Measurements from ENCODE around the gene BRIP1.
A peak's percentile ranks its signal among the peaks of the same experiment; 100 is the strongest.
"Not testable (repeated sequence)": the region's sequence is repeated elsewhere in the genome, so short reads cannot be mapped to it uniquely, and the experiment has no call there.

The BRIP1 gene

GRCh38 chr17:61831099-61831498, 32.2 kb downstream of the BRIP1 start:
- DNase-seq (ENCODE audit: low spot score): no peak
- no peak for FAIRE-seq

- DNase-seq (ENCODE audit: low spot score): no peak
- FAIRE-seq: no peak
Observed at GRCh38 chr17:61828694-61829093, 34.6 kb downstream of the BRIP1 start.

GRCh38 chr17:61827649-61828395, 35.5 kb downstream of the BRIP1 start:
- no peak for DNase-seq (ENCODE audit: low spot score)
- FAIRE-seq: peak; percentile 48

GRCh38 chr17:61826866-61827265, 36.5 kb downstream of the BRIP1 start:
- not testable (repeated sequence) for FAIRE-seq; DNase-seq (ENCODE audit: low spot score)

DNA sequence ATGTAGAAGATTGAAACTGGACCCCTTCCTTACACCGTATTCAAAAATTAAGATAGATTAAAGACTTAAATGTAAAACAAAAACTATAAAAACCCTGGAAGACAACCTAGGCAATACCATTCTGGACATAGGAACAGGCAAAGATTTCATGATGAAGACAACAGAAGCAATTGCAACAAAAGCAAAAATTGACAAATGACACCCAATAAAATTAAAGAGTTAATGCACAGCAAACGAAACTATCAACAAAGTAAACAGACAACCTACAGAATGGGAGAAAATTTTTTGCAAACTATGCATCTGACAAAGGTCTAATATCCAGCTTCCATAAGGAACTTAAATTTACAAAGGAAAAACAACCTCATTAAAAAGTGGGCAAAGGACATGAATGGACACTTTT, 37.1 kb downstream of the BRIP1 start:
- not testable (repeated sequence) for DNase-seq (ENCODE audit: low spot score); FAIRE-seq

DNA sequence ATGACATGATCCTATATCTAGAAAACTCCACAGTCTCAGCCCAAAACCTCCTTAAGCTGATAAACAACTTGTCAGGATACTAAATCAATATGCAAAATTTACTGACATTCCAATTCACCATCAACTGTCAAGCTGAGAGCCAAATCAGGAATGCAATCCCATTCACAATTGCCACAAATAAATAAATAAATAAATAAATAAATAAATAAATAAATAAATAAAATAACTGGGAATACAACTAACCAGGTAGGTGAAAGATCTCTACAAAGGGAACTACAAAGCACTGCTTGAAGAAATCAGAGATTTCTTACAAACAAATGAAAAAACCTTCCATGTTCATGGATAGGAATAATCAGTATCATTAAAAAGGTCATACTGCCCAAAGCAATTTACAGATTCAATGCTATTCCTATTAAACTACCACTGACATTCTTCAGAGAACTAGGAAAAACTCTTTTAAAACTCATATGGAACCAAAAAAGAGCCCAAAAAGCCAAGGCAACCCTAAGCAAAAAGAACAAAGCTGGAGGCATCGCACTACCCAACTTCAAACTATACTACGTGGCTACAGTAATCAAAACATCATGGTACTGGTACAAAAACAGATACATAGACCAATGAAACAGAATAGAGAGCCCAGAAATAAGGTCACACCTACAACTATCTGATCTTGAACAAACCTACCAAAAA, 37.7 kb downstream of the BRIP1 start:
- FAIRE-seq (no peak), DNase-seq (ENCODE audit: low spot score) (no peak)

DNA sequence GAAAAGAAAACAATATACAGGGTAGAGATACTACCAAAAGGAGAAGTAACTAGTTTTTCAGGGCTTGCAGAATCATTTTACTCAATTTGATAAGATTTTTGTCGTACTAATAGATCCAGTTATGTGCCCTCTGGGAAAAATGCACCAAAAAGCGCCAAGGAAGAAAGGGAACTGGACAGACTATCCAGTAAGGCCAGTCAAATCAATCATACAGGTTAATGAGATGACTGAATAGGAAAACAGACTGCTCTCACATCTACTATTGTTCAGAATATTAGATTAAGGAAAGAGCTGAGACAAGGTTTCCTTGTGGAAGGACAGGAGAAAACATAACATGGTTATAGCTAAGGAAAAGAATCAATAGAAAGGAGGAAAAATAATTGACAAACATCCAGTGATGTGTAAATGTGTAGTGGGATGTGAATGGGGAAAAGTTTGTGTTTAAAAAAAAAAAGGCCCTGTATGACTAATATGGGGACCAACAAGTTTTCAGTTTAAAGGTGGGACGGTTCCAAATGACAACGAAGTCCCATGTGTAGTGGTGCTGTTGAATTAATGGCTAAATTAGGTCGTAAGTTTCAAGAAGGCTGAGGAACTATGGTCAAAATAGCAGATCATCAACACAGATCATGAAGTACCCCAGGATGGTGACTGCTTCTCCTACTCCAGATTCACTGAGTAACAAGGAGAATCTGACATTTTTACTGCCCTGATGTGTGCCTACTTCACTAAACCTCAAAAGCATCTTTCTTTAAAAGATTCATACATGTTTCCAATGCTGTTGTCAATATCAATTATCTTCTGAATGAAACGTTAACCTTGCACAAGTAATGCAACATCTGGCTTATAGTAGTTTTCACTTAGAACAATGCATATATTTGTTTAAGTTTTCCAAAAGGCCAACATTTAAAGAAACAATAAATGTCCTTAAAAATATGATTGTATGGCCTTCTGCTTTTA, 40.7 kb downstream of the BRIP1 start:
- no peak for FAIRE-seq
- DNase-seq (ENCODE audit: low spot score): no peak

DNA sequence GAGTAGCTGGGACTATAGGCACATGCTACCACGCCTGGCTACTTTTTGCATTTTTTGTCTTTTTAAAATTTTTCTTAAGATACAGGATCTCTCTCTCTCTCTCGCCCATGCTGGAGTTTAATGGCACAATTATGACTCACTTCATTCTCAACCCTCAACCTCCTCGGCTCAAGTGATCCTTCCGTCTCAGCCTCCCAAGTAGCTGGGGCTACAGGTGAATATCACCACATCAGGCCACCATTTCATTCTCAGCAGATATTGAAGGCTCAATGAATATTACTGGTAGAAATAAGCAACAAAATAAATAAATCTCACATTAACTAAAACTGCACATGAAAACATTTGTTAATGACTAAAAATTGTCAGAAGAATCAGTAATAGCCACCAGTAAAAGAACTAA, 41.7 kb downstream of the BRIP1 start:
- FAIRE-seq (no peak), DNase-seq (ENCODE audit: low spot score) (no peak)

DNA sequence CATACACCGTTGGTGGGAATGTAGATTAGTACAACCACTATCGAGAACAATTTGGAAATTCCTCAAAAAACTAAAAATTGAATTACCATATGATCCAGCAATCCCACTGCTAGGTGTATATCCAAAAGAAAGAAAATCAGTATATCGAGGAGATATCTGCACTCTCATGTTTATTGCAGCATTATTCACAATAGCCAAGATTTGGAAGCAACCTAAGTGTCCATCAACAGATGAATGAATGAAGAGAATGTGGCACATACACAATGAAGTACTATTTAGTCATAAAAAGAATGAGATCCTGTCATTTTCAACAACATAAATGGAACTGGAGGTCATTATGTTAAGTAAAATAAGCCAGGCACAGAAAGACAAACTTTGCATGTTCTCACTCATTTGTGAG, 44.1 kb downstream of the BRIP1 start:
- not testable (repeated sequence) for FAIRE-seq; DNase-seq (ENCODE audit: low spot score)

DNA sequence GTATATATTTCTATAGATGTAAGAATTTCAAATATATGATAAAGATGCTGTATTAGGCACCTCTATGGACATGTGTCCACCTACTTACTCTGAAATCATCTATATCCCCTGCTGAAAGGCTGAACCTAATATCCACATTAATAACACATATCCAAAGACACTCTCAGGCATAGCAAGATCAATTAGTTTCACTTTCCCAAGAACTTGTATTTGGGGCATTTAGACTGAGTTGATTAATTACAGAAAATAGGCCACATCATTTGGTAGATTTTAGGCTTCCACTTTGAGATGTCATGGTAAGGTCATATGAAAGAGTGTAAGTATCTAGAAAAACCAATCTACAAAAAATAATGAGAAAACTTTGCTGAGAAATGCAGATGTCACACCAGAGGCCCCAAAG, 45.1 kb downstream of the BRIP1 start:
- no peak for FAIRE-seq
- DNase-seq (ENCODE audit: low spot score): no peak

DNA sequence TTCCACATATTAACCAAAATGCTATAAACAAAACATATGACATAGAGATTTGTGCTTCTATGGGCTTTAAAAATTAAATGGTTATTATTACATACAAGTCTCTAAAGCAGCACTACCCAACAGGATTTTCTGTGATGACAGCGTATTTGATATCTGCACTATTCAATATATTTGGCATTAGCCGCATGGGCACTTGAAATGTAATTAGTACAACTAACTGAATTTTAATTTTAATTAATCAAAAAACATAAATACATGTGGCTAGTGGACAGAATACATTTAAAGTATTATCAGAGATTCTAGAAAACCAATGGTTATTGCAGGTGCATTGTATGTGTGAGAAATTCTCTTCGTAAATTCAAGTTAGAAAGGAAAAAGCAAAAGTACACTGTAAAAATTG, 45.9 kb downstream of the BRIP1 start:
- no peak for FAIRE-seq
- no peak for DNase-seq (ENCODE audit: low spot score)

DNA sequence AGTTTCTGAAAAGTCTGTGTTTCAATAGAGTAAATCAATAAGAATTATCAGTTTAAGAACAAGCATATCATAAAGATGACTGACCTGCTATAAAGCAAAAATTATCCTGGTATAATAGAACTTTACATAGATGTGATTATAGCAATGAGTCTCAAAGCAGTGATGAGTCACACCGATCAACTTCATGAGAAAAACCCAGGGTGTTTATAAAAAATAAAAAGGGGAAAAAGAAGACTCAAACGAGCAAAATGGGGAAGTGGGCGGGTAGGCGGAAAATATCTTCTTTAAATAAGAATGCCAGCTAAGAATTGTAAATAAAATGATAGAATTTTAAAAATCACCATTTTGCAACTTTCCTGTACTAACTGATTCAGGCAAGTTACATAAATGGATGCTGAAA, 46.8 kb downstream of the BRIP1 start:
- FAIRE-seq (no peak), DNase-seq (ENCODE audit: low spot score) (no peak)

- no peak for DNase-seq (ENCODE audit: low spot score)
- peak; percentile 32 for FAIRE-seq
Observed at GRCh38 chr17:61815863-61816503, 47.3 kb downstream of the BRIP1 start.

- DNase-seq (ENCODE audit: low spot score) (no peak), FAIRE-seq (no peak)
Observed at GRCh38 chr17:61814485-61814884, 48.8 kb downstream of the BRIP1 start.

DNA sequence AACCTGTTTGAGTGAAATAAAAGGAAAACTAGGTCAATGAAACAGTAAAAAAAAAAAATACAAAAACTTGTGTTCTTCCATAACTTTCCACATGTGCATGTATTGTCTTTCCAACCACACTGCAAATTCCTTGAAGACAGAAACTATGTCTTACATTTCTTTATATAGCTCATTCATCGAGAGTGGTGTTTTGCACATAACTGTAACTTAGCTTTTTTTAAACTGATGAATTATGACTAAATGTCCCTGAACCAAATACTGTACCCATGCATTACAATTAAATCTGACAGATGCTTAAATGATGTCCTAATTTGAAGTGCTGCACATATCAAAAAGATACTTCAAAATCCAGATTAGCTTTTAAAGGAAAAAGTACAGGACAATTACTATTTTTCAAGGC, 50.1 kb downstream of the BRIP1 start:
- DNase-seq (ENCODE audit: low spot score) (no peak), FAIRE-seq (peak; percentile 44)

DNA sequence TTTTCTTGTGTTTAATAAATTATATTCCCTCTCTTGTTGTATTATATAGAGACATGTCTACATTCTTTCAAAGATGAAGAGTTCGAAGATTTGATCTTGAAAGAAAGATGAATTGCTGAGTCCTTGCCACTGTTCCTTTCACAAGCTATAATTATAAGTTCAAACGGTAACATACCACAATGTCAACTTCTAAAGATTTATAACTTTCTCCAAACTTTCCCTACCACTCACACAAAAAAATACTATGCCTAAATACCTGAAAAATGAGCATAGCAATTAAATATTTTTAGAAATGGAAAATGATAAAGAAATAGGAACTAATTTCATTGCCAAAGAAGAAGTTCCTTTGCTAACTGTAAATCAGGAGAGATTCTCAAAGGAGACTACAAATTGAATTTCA, 50.6 kb downstream of the BRIP1 start:
- no peak for FAIRE-seq
- DNase-seq (ENCODE audit: low spot score): no peak

DNA sequence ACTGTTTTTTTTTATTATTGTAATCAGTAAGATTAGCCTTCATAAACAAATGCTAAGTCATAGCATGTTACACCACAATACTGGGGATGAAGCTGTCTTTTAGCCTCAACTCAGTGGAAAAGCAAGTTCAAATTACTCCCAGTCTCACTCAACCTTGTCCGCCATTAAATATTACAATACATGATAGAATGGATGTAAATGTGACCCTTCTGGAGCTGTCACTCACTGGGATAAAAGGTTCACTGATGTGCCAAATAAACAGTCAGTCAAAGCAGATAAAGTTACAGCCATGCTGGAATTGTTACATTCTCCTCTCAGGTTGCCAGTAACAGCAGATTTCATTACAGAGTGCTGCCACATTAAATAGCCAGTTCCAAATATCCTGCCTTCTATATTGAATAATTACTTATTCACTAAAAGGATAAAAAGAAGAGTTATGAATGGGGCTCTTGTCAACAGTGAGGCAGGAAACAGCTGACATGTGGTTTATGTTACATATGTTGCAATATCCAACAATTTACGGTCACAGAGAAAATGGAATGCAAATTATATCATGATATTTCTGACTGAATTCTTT, 53.4 kb downstream of the BRIP1 start:
- DNase-seq (ENCODE audit: low spot score) (no peak), FAIRE-seq (peak; percentile 58)

GRCh38 chr17:61808442-61808841, 54.9 kb downstream of the BRIP1 start:
- FAIRE-seq: peak; percentile 44
- DNase-seq (ENCODE audit: low spot score): no peak

- FAIRE-seq: no peak
Observed at GRCh38 chr17:61806936-61807335, 56.4 kb downstream of the BRIP1 start.

DNA sequence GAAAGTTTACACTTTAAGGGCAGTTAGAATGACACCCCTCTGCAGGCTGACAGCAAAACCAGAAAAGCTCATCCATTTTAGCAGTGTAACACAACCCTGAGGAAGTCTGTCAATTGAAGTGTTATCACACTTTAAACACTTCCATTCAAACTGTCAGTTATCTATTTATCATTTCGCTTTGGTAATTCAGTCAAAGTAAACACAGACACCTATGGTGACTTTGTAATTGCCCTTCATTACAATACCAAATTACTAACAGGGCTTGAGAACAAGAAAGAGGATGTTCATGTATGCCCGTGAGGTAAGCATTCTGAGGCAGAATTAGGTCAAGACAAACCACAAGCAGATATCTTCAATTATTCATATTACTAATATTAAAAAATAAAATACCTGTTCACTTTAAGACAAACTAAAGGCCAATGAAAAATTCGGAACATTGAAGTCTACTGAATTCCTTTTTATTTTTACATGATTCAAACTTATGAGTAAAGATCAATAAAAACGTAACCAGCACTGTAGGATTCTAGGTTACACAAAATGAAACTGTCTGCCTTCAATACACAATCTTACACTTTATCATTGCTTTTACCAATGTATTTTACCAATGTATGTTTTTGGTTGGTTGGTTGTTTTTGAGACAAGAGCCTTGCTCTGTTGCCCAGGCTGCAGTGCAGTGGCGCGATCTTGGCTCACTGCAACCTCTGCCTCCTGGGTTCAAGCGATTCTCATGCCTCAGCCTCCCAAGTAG, 57.1 kb downstream of the BRIP1 start:
- DNase-seq (ENCODE audit: low spot score) (no peak), FAIRE-seq (peak; percentile 30)

More at GRCh38 chr17:61806936-61807335, 56.4 kb downstream of the BRIP1 start:
- no peak for DNase-seq (ENCODE audit: low spot score)
